NCI-H524 (cell line): ENCODE data around the gene ALG1.
"Not testable (repeated sequence)": the region's sequence is repeated elsewhere in the genome, so short reads cannot be mapped to it uniquely, and the experiment has no call there.

Experiments used
- DNase-seq, 2 experiments: peaks; one replicate each; lab custom pipeline; 2025; lab: John Stamatoyannopoulos, UW

The ALG1 gene

DNA sequence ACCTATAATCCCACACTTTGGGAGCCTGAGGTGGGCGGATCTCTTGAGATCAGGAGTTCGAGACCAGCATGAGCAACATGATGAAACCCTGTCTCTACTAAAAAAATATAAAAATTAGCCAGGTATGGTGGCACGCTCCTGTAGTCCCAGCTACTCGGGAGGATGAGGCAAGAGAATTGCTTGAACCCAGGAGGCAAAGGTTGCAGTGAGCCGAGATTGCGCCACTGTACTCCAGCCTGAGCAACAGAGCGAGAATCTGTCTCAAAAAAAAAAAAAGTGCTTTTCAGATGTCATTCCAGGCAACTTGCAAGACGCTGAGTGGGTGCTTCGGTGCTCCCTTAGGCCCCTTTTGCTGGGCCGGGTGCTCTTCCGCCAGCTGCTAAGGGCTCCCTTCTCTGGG lies 27.1 kb upstream of the ALG1 start:
- DNase-seq, result not testable (repeated sequence)

DNA sequence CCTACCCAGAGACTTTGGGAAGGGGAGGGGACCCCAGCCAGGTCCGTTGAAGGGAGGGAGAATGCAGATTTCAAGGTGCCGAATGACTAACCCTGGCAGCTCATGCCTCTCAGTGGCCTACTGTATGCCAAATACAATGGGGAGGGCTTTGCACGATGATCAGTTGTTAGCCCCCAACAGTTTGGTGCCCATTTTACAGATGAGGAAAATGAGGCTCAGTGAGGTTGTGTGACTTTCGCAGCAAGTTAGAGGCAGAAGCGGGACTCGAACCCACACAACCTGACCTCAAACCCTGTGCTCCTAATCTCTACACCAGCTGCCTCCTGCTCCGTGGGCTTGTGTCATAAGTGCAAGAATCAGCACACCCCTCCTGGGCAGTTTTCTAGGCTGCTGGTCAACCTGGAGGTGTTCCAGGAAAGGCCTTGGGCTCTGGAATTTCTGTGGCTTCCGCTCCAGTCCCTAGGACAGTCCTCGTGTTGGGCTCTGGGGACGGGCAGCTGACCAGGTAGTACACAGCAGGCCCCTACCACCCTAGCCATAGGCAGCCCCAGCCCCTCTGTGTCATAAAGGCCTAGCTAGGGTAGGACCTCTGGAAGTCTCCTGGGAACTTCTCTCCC lies 26.0 kb upstream of the ALG1 start:
- DNase-seq, result no peak

DNA sequence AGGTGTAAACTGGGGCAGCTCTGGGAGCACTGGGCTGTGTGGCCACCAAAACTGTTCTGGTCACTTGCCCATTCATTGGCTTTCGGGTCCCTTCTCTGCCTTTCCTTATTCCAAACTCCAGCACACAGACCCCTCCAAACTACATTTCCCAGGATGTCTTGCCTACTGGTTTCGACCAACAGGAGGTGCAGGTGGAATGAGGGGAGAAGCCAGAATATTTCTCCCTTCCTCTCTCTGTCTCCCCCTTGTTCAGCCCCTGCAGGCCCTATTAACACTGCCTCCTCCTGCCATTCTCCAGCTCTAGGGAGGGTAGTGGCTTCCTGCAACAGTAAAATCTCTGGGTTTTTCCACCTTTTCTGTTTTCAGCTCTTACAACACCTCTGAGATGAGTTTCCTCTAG lies 24.7 kb upstream of the ALG1 start:
- no peak for DNase-seq

DNA sequence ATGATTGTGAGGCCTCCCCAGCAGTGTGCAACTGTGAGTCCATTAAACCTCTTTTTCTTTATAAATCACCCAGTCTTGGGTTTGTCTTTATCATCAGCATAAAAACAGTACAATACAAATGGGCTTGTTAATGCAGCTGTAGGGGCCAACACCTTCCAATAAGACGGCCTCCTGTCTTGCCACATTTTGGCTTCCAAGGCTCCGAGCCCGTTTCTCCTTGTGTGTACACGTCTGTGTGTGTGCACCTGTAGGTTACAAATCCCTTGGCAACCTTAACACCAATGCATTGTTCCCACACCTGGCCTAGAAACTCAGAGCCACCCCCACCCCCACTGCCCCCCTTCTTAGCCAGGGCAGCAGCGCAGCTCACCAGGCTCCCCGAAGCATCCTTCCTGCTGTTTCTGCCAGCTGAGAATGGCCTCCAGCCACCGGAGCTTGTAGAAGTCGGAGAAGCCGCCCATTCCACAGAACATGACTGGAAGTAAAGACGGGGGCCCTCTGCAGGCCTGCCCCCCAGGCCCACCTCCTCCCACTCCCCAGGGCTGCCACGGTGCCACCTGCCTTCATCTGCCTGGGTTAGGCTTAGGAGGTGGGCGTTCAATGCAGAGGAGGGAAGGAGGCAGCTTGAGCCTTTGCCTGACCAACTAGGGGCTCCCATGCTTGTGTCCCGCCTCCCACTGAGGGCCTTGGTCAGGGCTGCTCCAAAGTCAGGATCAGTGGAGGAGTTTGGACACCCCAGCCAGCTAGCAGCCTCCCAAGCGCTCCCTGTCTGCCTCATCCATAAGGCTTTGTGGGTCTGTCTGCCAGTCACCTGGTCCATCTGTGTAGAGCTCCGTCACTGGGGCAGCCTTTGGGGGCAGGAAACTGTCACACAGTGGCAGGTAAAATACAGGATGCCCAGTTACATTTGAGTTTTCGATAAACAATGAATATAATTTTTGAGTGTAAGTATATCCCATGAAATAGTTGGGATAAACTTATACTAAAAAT lies 16.5 kb upstream of the ALG1 start:
- DNase-seq, result no peak

DNA sequence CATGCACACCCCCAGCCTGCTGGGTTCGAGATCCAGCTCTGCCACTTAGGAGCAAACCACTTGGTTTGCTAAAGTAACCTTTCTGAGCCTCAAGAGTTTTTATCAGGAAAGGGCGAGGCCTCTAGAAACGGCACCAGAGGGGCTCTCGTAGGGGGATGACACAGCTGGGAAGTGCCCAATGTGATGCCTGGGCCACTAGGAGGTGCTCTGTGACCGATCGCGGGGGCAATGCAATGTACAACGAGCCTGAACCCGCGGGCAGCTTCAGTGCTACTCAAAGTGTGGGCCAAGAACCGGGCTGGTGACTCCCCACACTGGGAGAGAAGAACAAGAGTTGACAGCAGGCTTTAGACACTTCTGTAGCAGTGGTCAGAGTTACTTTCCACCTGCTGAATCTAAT lies 15.3 kb upstream of the ALG1 start:
- peak in 1 of 2 experiments; percentile 66 for DNase-seq

DNA sequence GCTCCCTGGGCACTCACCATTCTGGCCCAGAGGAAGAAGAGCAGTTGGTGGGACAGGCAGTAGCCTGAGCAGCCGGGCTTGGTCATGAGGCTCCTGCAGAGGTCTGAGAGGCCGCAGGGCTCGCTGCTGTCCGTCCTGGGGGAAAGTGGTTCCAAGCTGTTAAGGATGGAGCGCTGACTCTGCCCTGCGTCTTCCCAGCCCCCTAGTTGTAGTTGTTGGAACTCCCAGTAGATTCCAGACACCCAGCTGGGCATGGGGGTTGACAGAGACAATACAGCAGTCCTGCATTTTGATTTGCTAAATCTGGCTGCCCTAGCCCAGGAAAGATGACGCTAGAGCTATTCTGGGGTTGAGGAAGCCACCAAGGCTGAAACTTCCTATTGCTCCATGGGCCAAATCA lies 13.2 kb upstream of the ALG1 start:
- peak in 1 of 2 experiments; percentile 39 for DNase-seq

DNA sequence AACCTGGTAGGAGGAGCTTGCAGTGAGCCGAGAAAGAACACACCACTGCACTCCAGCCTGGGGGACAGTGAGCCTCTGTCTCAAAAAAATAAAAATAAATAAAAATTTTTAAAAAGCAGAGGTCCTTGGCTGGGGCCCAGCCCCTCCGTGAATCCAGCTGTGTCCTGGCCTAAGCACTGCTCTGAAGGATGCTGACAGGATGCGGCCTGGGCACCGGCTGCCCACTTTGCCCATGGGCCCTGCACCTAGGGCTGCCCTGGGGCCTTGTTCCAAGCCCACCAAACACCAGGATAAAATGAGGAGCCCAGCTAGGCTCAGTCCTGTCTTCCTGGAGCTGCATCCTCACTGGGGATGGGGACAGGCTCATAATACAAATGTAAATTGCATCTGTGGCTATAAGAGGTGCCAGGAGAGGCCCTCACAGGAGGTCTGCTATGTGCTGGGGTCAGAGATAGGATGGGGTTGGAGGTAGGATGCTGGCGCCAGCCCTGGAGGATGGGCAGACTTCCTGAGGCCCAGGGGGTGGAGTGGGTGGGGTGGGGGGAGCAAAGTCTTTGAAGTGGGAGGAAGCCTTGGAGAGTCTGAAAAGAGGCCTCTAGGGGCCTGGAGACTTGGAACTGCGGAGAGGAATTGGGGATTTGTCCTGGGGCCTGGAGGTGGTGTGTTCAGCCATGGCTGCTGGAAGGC lies 12.1 kb upstream of the ALG1 start:
- no peak for DNase-seq

DNA sequence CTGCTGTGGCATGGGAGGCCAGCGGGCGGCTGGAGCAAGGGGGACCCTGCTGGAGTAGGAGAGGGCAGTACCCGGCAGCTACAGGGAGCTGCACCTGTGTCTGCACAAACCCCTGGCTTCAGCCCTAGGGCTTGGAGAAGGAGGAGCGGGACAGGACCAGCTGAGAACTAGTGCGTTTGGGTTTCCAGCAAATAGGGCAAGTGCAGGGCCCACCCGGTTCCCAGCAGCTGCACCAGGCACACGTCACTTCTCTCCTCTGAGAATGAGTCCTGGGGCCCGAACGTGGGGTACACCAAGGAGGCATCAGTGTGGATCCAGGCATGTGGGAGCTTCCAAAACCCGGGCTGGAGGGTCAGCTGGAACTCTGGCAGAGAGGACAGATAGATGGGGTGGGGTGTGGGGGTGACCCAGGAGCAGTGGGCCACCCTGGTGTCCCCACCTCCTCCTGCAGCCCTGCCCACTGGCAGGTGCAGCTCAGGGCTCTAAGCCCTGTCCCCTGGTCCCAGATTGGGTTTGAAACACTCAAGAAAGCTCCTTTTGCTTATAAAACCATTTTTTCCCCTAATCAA lies 11.5 kb upstream of the ALG1 start:
- no peak for DNase-seq

DNA sequence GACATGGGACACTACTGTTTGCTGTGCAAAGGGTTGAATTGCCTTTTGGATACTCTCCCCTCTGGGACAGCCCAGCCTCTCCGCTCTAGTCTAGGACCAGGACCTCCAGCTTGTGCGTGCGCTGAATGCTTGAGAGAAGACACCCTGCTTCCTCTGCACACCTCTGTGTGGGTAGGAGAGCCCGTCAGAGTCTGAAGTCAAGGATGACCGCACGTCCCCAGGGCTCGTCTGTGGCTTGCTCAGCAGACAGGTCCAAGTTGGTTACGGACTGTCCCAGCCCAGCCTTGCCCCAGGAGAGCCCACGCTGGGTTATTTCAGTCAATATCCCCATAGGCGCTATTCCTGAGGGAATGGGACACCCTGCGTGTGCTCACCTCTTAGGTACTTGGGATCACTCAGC lies 9.6 kb upstream of the ALG1 start:
- DNase-seq, result no peak

DNA sequence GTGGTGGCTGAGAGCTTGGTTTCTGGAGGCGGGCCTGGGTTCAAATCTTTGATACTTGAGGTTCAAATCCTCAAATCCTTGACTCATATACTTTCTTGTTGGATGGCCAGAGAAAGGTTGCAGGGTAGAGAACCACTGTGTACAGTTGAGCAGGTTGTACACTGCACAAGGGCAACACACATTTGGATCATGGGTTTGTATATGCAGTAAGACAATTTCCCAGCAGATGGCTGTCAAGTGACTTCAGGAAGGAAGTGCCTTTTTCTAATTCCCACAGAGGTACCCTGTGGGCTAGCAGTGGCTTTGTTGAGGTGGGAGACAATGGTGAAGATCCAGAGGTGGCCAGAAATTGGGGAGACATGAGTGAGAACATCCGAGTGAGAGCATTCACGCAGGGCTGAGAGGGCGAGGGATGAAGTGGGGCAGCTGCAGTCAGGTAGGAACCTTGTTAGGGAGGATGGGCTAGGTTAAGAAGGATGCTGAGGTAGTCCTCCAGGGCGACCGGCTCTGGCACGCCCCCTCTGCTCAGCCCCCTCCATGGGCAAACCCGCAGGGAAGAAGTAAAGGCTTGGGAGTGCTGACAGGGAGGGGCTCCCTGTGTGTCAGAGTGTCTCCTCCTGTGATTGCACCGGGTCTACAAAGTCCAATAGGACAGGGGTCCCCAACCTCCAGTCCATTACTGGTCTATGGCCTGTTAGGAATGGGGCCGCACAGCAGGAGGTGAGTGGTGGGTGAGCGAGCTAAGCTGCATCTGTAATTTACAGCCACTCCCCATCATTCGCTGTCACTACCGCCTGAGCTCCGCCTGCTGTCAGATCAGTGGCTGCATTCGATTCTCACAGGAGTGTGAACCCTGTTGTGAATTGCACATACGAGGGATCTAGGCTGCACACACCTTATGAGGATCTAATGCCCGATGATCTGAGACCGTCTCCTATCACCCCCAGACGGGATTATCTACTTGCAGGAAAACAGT lies 8.6 kb upstream of the ALG1 start:
- peak in 1 of 2 experiments; percentile 6 for DNase-seq

DNA sequence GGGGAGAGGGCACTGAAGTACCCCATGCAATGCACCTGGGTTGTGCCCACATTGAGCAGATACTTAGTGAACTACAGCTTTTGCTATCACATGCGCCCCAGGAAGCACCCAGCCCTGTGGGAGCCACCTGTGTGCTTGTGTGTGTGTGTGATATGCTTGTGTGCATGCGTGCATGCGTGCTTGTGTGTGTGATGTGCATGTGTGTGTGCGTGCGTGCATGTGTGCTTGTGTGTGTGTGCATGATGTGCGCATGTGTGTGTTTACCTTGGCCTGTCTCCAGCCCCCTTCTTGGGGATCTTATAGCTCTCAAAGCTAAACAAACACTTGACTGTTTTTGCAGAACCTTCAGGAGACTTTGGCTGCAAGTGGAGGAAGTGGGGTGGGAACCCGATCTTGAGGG lies 6.7 kb upstream of the ALG1 start:
- DNase-seq, result no peak

DNA sequence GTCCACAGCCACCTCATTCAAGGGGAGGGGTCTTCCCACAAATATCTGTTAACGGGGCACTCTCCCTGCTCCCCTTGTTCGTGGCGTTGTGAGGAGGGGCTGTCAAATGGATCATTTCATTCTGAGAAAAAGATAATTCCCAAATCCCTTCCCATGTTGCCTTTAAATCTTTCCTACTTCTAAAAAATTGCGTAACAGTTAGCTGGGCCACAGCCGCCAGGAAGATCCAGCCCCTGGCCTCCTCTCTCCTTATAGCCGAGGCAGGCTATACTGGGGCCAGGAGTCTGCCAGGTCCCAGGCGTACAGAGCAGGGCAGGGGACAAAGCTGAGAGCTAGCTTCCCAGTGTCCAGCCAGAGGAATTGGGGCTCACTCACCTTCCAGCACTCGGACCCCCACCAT lies 6.3 kb upstream of the ALG1 start:
- no peak for DNase-seq

DNA sequence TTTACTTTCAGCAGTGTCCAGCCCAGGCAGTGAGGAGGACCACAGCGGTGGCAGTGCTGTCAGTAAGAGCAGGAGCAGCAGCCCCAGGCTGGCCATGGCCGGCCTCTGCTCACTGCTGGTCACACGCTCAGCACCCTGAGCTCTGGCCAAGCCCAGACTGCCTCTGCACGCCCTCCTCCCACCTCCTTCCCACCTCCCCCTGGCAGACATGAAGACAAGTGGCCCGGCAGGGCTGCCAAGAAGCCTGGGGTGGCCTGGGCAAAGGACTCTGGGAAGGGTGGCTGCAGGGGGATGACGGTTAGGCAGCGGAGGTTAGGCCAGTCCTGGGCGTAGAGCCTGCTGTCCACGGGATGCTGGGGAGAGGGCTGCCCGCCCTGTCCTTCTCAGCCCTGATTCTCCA lies 5.8 kb upstream of the ALG1 start, which contains the start of gene C16orf89:
C16orf89 (minus strand) TSS at position 144 of the 400 bp plus-strand sequence; CDS start at position 96, 48 bp downstream.
- no peak for DNase-seq

DNA sequence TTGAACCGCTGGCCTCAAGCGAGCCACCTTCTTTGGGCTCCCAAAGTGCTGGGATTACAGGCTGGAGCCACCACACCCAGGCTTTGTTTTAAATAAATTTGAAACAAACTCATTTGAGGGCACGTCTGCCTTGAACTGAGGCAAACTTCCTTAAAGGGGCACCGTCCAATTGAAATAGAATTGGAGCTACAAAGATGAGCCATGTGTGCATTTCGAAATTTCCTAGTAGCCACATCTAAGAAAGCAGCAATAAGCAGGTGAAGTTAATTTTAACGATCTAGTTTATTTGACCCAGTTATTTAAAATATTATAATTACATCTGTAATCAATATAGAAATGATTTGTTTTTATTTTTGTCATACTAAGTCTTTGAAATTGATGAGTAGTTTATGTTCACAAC lies 5.1 kb upstream of the ALG1 start:
- no peak for DNase-seq

DNA sequence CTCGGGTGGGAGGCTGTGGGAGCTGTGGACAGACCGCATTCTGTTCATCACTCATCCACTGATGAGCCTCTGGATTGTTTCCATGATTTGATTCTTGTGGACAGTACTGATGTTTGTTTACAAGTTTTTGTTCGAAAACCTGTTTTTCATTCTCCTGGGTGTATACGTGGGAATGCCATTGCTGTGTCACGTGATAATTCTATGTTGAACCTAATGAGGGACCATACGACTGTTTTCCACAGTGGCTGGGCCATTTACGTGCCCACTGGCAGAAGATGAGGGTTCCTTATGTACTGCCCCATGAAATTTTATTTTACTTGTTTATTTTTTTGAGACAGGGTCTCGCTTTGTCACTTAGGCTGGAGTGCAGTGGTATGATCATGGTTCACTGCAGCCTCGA lies 2.6 kb upstream of the ALG1 start:
- DNase-seq, result no peak

DNA sequence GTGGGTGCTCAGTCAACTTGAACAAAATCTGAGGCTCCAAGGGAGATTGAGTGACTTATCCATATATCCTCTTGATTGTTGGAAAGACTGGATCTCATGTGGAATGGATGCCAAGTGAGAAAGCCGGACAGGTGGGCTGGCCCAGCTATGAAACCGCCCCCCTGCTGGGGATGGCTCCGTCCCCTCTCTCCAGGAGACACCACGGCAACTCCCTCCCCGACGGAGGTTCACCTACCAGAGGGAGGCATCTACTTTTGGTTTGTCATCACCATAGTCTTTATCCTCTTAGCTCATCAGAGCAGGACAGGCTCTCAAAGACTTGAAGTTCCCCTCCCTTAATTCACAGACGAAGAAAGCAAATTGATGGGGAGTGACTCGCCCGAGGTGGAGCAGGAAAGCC lies 1.8 kb upstream of the ALG1 start:
- no peak for DNase-seq

DNA sequence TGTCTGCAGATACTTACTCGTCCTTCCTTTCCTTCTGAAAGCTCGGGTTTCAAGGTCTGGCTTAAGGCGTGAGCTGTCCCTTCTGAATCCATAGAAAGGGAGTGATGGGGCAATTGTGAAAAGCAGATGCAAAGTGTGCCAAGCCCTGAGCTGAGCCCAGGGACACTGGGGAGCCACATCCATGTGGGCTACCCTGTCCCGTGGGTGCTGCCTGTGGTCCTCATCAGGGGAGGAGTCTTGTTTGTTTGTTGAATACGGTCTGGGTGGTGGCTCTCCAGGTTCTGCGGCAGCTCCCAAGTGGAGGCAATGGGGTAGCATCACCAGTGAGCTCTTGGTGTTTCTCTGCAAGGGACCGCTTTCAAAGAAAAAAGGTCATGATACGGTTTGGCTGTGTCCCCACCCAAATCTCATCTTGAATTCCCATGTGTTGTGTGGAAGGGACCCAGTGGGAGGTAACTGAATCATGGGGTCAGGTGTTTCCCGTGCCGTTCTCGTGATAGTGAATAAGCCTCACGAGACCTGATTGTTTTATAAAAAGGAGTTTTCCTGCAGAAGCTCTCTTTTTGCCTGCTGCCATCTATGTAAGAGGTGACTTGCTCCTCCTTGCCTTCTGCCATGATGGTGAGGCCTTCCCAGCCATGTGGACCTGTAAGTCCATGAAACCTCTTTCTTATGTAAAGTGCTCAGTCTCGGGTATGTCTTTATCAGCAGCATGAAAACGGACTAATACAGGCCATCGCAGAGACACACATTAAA lies 1.0 kb upstream of the ALG1 start:
- no peak for DNase-seq

DNA sequence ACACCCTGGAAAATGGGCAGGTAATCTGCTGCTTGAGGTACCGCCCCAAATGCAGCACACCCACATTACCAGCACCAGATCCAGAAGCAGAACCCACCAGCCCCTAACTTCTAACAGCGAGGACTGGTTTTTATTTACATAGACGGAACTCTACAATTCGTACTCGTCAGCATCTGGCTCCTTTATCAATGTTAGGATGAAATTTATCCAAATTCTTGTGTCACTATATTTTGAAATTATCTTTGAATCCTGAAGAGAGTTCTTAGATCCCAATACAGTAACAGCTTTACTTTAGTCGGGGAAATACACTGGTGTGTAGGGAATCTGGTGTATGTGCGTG lies 332 bp upstream of the ALG1 start:
- DNase-seq, result no peak

DNA sequence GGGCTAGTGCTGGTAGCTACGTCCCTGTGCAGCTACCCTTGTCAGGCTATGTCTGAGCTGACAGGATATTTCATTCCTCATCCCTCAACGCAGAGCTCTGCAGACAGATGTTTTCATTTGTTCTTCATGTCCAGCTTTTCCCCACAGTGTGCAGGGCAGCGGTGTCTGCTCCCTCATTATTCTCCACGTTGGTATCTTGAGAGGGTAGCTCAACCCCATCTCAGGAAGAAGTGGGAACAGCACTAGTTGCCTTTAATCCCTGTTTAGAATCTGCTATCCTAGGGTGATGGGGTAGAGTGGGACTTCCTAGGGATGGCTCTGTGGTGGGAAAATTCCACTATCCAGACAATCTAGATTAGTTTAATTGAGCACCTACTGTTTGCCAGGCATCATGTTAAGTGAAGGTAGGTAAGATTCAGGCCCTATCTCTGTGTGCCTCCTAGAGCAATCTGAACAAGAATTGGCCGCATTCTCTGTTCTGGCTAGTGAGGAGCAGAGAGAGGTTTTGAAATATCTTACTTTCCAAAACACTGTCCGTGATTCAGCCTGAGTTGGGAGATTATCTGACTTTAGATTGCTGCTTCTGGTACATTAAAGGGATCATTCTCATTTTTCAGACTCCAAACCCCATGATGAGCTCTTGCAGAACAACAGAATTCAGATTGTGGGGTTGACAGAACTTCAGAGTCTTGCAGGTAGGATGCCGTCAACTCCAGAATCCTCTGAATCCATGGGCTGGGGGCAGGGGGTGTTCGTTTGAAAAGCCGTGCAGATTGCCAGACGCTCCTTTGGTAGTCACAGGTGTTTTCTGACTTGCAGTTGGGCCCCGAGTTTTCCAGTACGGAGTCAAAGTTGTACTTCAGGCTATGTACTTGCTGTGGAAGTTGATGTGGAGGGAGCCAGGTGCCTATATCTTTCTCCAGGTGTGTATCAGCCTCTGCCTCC lies 963 bp downstream of the ALG1 start:
- no peak for DNase-seq

DNA sequence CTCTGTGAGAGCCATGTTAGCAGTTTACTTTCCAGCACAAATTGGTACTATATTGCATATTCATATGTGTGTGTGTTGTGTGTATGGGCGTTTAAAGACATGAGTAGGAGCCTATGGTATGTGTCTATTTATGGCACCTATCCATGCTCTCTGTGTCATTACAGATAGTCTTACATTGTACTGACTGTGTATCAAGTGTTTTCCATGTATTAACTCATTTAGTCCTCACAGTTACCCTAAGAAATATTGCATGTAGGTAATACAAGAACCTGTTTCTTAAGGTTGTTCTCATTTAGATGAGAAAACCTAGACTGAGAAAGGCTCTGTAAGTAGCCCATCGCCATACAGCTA lies 1.6 kb downstream of the ALG1 start:
- no peak for DNase-seq
